Loucy (cell line): ENCODE data around the gene TMEM108.

ENCODE experiments used
- CTCF ChIP-seq: fragments of 200-600 bp; sonication (generic); conservative IDR thresholded peaks from 2 replicates; pipeline ENCODE4 v1.5.1; 2014; ENCODE audit warnings: mild to moderate bottlenecking, antibody characterized with exemption, low read length
- EZH2phosphoT487 ChIP-seq: fragments of 200-600 bp; IDR thresholded peaks from 2 replicates; pipeline ENCODE4 v1.6.1; 2018; ENCODE audit warnings: antibody characterized with exemption, mild to moderate bottlenecking, moderate library complexity, borderline replicate concordance

- TF ChIP-seq EZH2phosphoT487 (no peak), CTCF (no peak)
Observed at GRCh38 chr3:133038089-133038730, at the start of gene TMEM108.
